PC-9 (cell line): ENCODE results near the gene PLEKHA6. TPM values are rescaled to one million over a fixed set of nuclear protein-coding genes. Genes with fewer than 3 reads are reported as not detected.

Experiments
- BruUV-seq: library from RNA; stranded (reverse); fragments of 400-500 nt; replicated peaks from 2 replicates; lab custom pipeline; 2021; lab: Mats Ljungman, UMichigan
- CTCF ChIA-PET: fragments of 300-600 bp; sonication (Branson Sonifier 250); formaldehyde crosslinking; loops from one replicate; lab custom pipeline; 2022; ENCODE audit warnings: antibody characterized with exemption; lab: Charles Lee
- POLR2A ChIA-PET: fragments of 300-600 bp; sonication (Branson Sonifier 250); formaldehyde crosslinking; loops from one replicate; lab custom pipeline; 2022; ENCODE audit warnings: antibody characterized with exemption; ENCODE audit not compliant: unreplicated experiment; lab: Charles Lee
- DNase-seq, 2 experiments: peaks; one replicate each; pipeline versions ENCODE4 v3.0.0 to v3.0.0-alpha.2; 2015 to 2022; ENCODE audit warnings: mixed read lengths in 1 of 2
- H2AFZ ChIP-seq: fragments of 200-600 bp; sonication (generic); 2 replicates; pipeline ENCODE4 v1.8.1; 2017; ENCODE audit warnings: antibody characterized with exemption
- H3F3A ChIP-seq: fragments of 200-600 bp; sonication (generic); 2 replicates; pipeline ENCODE4 v1.8.1; 2017; ENCODE audit warnings: antibody characterized with exemption, mild to moderate bottlenecking, low read depth; ENCODE audit not compliant: insufficient read depth
- H3K27ac ChIP-seq: fragments of 200-600 bp; sonication (generic); 2 replicates; pipeline ENCODE4 v1.6.1; 2016; ENCODE audit warnings: mixed run types
- H3K27me3 ChIP-seq: fragments of 200-600 bp; sonication (generic); 2 replicates; pipeline ENCODE4 v1.6.1; 2016; ENCODE audit warnings: low read depth, mixed run types; ENCODE audit not compliant: insufficient read depth
- H3K36me3 ChIP-seq: fragments of 200-600 bp; sonication (generic); 2 replicates; pipeline ENCODE4 v1.6.1; 2016; ENCODE audit warnings: low read depth, mixed run types
- H3K4me1 ChIP-seq: fragments of 200-600 bp; sonication (generic); replicated peaks from 2 replicates; pipeline ENCODE4 v1.6.1; 2016; ENCODE audit warnings: mixed run types; ENCODE audit not compliant: insufficient read depth
- H3K4me2 ChIP-seq: fragments of 200-600 bp; sonication (generic); 2 replicates; pipeline ENCODE4 v1.6.1; 2017; ENCODE audit warnings: mixed run types
- H3K4me3 ChIP-seq: fragments of 200-600 bp; sonication (generic); 2 replicates; pipeline ENCODE4 v1.6.1; 2016; ENCODE audit warnings: mixed run types
- H3K79me2 ChIP-seq: fragments of 200-600 bp; sonication (generic); 2 replicates; pipeline ENCODE4 v1.6.1; 2017; ENCODE audit warnings: low read depth, mixed run types
- H3K9me2 ChIP-seq: fragments of 200-600 bp; sonication (generic); 2 replicates; pipeline ENCODE4 v1.8.1; 2017; ENCODE audit warnings: mild to moderate bottlenecking; ENCODE audit not compliant: insufficient read depth
- H3K9me3 ChIP-seq: fragments of 200-600 bp; sonication (generic); 2 replicates; pipeline ENCODE4 v1.8.1; 2016; ENCODE audit warnings: low read depth; ENCODE audit not compliant: insufficient read depth
- H4K20me1 ChIP-seq: fragments of 200-600 bp; sonication (generic); 2 replicates; pipeline ENCODE4 v1.8.1; 2017; ENCODE audit not compliant: insufficient read depth
- CTCF ChIP-seq: fragments of 200-600 bp; sonication (generic); conservative IDR thresholded peaks from 2 replicates; pipeline ENCODE4 v1.6.1; 2017; ENCODE audit warnings: mixed run types, antibody characterized with exemption, mild to moderate bottlenecking, moderate library complexity
- EZH2 ChIP-seq: fragments of 200-600 bp; sonication (generic); IDR thresholded peaks from 2 replicates; pipeline ENCODE4 v1.8.0; 2017; ENCODE audit warnings: antibody characterized with exemption, low read depth
- intact Hi-C: fragments of 100-400 bp; cut with micrococcal nuclease; formaldehyde crosslinking; loops from one replicate; pipeline ENCODE4 v1.10.0; 2022; ENCODE audit not compliant: unreplicated experiment
- total RNA-seq: library from RNA; stranded (reverse); gene quantifications from 2 replicates; pipeline ENCODE4 v1.2.3, GENCODE V29; 2021

PLEKHA6 gene
- total RNA-seq, 1 experiment from 2014 or later, result 52.0 TPM

- 0 out of 2 replicates have a peak, but pooled peaks cover 6% of the 10 kb centered on the region for H3F3A ChIP-seq
- H3K4me3 ChIP-seq, result no peak overlapping the region
- H3K27me3 ChIP-seq, result no peaks in the 10 kb centered on the region
- H3K9me2 ChIP-seq, result no peaks in the 10 kb centered on the region
- DNase-seq, result no peak
- no peaks in the 10 kb centered on the region for H3K36me3 ChIP-seq
- H3K27ac ChIP-seq, result no peak overlapping the region
- H3K9me3 ChIP-seq, result no peaks in the 10 kb centered on the region
- H2AFZ ChIP-seq, result no peak overlapping the region
- no peak for TF ChIP-seq CTCF
- TF ChIP-seq EZH2, result no peak
- intact Hi-C loops, result no loop called here
- peaks cover 12% of the 10 kb centered on the region for H3K4me1 ChIP-seq
- H4K20me1 ChIP-seq, result peaks cover 2% of the 10 kb centered on the region; the same call in 1 of the 2 replicates
- no TSS peak for BruUV-seq
- ChIA-PET CTCF (interaction anchor here (0.5 kb wide), 1 partner anchor 13 kb away, joined by 12 read pairs; no protein-coding TSS in a partner anchor), POLR2A (no interaction called here)
- H3K79me2 ChIP-seq, result peaks cover 45% of the 10 kb centered on the region
- no peak overlapping the region for H3K4me2 ChIP-seq
These were observed 22.7 kb downstream of the PLEKHA6 start for GRCh38 chr1:204337036-204337429.

- peaks cover 50% of the 10 kb centered on the region for H3K79me2 ChIP-seq
- H3K4me3 ChIP-seq, result no peak overlapping the region
- no TSS peak for BruUV-seq
- no peaks in the 10 kb centered on the region for H3K9me3 ChIP-seq
- POLR2A ChIA-PET, result no interaction called here
- H3F3A ChIP-seq, result 0 out of 2 replicates have a peak, but pooled peaks cover 6% of the 10 kb centered on the region
- H4K20me1 ChIP-seq, result peaks cover 2% of the 10 kb centered on the region; the same call in 1 of the 2 replicates
- no peaks in the 10 kb centered on the region for H3K27me3 ChIP-seq
- H2AFZ ChIP-seq, result no peak overlapping the region
- no peak for DNase-seq
- intact Hi-C loops, result no loop called here
- H3K27ac ChIP-seq, result no peak overlapping the region
- no peaks in the 10 kb centered on the region for H3K9me2 ChIP-seq
- CTCF ChIA-PET, result no interaction called here
- no peaks in the 10 kb centered on the region for H3K36me3 ChIP-seq
- no peak for TF ChIP-seq CTCF
- TF ChIP-seq EZH2, result no peak
- H3K4me1 ChIP-seq, result peaks cover 12% of the 10 kb centered on the region
- H3K4me2 ChIP-seq, result no peak overlapping the region
These were observed 23.2 kb downstream of the PLEKHA6 start for GRCh38 chr1:204336421-204337035.

DNA sequence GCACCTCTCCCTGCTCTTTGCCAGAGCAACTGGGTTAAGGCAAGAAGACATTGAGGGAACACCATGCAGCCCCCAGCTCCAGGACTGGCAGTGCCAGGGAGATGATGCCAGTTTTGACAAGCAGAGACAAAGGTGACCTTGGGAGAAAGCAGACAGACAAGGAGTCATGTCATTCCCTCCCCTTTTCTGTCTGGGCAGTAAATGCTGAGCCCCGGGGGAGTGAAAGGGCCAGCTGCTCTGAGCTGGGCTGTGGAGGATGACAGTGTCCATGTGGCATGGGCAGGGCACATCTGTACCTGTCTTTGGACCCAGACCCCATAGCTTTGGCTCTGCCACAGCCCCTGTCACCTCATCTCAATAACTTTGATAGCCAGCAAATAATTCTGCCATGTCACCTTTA lies 24.2 kb downstream of the PLEKHA6 start:
- no peak for TF ChIP-seq EZH2
- TF ChIP-seq CTCF, result no peak
- H3K36me3 ChIP-seq, result no peaks in the 10 kb centered on the region
- intact Hi-C loops, result no loop called here
- peaks cover 17% of the 10 kb centered on the region for H3K4me1 ChIP-seq
- no peak overlapping the region for H3K4me2 ChIP-seq
- ChIA-PET CTCF (interaction anchor here (0.6 kb wide), 1 partner anchor 11 kb away, joined by 14 read pairs; no protein-coding TSS in a partner anchor), POLR2A (no interaction called here)
- H3F3A ChIP-seq, result 0 out of 2 replicates have a peak, but pooled peaks cover 9% of the 10 kb centered on the region
- H3K4me3 ChIP-seq, result no peak overlapping the region
- H3K9me2 ChIP-seq, result no peaks in the 10 kb centered on the region
- BruUV-seq, result no TSS peak
- no peak overlapping the region for H3K27ac ChIP-seq
- DNase-seq, result no peak
- peaks cover 2% of the 10 kb centered on the region; the same call in 1 of the 2 replicates for H4K20me1 ChIP-seq
- H3K27me3 ChIP-seq, result no peaks in the 10 kb centered on the region
- no peaks in the 10 kb centered on the region for H3K9me3 ChIP-seq
- H3K79me2 ChIP-seq, result peaks cover 48% of the 10 kb centered on the region
- H2AFZ ChIP-seq, result no peak overlapping the region
